GM12872 (cell line): ENCODE measurements around the gene FBN1.

Source experiments
- CTCF ChIP-seq: IDR thresholded peaks from 3 replicates; pipeline ENCODE4 v1.5.1; 2011; ENCODE audit warnings: low read depth, mild to moderate bottlenecking, low read length, moderate library complexity; ENCODE audit not compliant: insufficient read depth

The FBN1 gene

DNA sequence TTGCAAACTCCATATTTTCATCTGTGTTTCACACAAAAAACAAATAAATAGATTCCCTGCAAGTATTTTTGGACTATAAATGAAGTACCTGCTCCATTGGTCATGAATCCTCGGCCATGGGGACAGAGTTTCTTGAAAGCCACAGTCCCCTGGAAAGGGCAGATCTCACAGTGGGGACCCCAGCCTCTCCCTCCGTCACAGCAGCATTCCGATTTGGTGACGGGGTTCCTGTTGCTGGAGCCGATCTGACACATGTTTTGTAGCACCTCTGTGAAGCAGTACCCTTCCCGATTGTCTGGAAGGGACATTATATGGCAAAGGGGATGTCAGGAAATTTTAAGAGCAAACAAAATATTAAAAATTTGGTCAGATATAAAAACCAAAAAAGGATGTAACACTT, 218.0 kb downstream of the FBN1 start:
- TF ChIP-seq CTCF, result no peak

GRCh38 chr15:48426941-48427340, 218.6 kb downstream of the FBN1 start:
- TF ChIP-seq CTCF, result no peak

DNA sequence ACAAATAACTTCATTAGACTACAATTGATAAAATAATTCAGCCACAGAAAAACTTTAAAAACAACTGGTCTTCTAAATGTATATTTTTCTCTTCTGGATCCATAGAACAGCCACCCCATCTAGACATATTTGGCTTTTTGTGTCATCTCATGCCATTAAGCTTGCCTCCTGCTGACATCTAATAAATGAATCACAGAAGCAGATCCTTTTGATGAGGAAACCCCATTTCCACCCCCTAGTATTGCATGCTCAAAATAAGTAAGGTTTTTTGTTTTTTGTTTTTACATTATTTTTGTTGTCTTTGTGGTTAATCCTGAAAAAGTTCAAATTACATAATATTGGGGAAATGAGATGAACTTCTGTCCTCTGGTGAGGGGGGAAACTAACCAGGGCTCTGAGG, 219.5 kb downstream of the FBN1 start:
- TF ChIP-seq CTCF, result no peak

GRCh38 chr15:48425051-48425450, 220.5 kb downstream of the FBN1 start:
- TF ChIP-seq CTCF, result no peak

- TF ChIP-seq CTCF, result no peak
These were observed 221.5 kb downstream of the FBN1 start for GRCh38 chr15:48423896-48424475.

DNA sequence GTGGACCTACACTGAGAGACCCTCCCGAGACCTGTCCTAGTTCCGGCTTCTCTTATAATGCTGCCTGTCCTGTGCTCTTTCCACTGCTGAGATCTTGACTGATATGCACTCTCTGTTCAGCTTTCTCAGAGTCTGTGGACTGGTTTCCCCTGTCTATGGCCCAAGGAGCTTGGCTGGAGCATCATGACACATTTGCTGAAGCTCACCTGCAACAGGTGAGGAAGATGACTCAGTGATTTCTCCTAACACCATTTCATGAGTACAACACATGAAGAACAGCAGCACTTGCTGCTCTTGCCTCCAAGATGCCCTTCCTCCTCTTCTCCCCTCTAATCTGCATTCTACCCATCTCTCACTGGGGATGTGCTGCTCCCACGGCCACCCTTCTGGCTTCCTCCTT, 222.2 kb downstream of the FBN1 start:
- TF ChIP-seq CTCF, result no peak

DNA sequence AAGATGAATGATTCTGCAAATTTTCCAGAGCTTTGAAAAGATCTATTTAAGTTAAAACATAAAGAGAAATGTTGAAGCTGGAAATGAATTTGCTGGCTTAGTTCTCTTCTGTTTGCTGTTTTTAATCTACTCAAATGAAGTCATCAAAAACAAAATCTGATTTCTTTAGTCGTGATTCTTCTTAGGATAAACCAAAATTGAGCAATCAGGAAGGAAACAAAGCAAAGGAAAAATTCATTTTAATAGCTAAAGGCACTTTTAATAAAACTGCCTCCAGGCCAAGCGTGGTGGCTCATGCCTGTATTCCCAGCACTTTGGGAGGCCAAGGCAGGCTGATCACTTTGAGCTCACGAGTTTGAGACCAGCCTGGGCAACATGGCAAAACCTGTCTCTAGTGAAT, 223.1 kb downstream of the FBN1 start:
- no peak for TF ChIP-seq CTCF

DNA sequence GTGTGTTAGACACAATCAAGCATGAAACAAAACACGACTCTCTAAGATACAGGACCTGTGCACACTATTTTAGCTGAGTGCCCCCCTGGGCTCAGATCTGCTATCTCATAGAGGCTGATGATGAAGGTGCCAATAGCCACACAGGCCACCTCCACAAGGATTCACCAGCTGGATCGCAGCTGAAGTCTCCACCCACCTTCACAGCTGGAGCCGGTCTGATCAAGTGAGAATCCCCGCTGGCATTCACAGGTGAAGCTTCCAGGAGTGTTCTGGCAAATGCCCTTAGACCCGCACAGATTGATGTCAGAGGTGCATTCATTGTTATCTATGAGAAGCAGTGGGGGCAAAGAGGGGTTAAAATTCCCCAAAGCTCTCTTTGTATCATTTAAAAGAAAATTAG, 224.1 kb downstream of the FBN1 start:
- TF ChIP-seq CTCF, result no peak
